Measurements from ENCODE around the gene FBLN1.

DNA sequence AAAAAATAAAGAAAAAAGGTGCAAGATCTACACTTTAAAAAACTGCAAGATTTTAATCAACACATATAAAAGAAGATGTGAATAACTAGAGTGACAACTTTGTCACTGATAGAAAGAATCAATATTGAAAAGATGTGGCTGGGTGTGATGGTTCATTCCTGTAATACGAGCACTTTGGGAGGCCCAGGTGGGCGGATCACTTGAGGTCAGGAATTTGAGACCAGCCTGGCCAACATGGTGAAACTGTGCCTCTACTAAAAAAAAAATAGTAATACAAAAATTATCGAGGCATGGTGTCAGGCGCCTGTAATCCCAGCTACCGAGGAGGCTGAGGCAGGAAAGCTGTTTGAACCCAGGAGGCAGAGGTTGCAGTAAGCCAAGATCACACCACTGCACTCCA, 21.0 kb upstream of the FBLN1 start:
- no peak for TF ChIP-seq POLR2A (IDR thresholded peaks at IDR 0.05)
- TF ChIP-seq, protein P1, sequence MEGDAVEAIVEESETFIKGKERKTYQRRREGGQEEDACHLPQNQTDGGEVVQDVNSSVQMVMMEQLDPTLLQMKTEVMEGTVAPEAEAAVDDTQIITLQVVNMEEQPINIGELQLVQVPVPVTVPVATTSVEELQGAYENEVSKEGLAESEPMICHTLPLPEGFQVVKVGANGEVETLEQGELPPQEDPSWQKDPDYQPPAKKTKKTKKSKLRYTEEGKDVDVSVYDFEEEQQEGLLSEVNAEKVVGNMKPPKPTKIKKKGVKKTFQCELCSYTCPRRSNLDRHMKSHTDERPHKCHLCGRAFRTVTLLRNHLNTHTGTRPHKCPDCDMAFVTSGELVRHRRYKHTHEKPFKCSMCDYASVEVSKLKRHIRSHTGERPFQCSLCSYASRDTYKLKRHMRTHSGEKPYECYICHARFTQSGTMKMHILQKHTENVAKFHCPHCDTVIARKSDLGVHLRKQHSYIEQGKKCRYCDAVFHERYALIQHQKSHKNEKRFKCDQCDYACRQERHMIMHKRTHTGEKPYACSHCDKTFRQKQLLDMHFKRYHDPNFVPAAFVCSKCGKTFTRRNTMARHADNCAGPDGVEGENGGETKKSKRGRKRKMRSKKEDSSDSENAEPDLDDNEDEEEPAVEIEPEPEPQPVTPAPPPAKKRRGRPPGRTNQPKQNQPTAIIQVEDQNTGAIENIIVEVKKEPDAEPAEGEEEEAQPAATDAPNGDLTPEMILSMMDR (IDR thresholded peaks at IDR 0.05): no peak
